GM18517 (cell line): ENCODE measurements around the gene DOK5.

Experiments
- ATAC-seq: cut with Tn5 transposase; IDR thresholded peaks from one replicate; pipeline ENCODE4 v1.9.1; 2021; ENCODE audit warnings: mild to moderate bottlenecking, moderate library complexity; ENCODE audit not compliant: unreplicated experiment

The DOK5 gene

DNA sequence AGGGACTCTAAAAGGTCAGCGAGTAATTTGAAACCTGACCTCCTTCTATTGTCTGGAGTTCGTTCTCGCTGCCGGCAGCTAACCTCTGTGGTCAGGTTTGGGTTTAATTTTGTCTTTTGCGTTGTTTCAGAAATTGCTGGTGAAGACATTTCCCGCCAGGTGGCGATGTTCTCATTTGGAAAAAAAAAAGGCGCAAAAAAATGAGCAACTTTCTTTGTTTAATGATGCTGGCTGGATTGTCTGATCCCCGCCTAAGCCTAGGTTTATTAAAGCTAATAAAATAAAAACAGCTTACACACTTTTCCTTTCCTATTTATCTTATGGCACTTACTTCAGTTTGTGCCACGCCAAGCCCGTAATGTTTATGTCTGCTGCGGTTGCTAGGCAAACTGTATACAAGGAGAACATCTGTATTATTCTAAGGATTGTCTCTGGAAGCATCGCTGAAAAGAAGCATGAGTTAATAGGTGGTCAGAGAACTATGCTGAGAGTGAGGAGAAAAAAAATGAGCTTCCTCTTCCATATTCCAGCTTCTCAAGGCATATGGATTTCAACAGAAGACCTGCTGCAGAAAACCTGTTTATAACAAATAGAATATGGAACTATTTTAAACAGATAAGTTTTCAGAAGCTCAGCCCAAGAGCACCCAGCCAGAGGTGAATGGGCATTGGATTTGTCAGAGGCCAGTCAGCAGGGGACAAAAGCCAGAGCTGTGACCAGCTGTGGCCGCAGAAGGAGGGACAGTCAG lies 205.7 kb downstream of the DOK5 start:
- ATAC-seq, result no peak

DNA sequence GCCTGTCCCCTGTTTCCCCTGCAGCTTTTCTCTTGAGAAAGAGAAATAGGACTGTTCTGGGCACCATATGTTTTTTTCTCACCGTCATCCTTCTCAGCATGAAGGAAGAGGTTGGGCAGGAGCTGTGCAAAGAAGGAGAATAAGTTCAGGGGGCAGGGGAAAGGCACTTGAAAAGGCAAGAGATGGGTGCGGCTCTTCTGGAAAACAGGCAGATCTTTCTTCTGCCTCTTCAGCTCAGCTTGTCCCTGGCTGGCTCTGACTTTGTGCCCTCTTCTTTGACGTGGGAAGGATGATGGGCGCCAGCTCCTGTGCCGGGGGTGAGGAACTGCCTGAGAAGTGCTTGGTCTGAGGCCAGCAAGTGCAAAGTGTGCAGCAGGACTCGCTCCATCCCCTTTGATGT lies 206.5 kb downstream of the DOK5 start:
- no peak for ATAC-seq

DNA sequence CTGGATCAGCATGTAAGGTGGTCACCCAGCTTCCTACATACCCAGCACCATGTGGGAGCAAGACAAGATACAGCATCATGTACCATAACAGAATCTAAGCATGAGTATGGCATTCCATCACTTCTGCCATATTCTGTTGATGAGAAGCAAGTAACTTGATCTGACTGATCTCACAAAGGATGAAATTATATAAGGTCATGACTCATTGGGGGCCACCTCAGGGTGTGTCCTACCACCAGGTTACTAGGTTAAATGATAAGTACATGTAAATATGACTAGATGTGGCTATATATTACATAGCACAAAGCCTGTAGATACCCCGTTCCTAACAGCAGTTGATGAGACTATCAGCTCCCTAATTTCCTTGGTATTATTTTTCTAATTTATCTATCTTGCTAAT lies 213.1 kb downstream of the DOK5 start:
- ATAC-seq, result no peak

DNA sequence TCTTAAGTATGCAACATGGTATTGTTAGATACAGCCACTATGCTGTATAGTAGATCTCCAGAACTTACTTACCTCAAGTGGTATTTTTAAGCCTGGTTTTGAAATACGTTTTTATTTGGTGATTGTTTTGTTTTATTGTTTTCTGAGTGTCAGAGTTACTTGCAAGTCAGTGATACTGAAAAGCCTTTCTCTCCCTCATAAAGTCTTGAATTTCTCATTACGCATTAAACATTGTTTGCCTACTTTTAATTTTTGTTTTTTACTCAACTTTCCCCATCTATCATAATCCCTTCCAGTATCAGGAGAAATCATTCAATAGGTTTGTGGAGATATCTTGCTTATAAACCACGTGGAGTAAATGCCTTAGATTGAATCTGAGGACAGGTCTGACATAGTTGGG lies 214.9 kb downstream of the DOK5 start:
- ATAC-seq, result no peak

DNA sequence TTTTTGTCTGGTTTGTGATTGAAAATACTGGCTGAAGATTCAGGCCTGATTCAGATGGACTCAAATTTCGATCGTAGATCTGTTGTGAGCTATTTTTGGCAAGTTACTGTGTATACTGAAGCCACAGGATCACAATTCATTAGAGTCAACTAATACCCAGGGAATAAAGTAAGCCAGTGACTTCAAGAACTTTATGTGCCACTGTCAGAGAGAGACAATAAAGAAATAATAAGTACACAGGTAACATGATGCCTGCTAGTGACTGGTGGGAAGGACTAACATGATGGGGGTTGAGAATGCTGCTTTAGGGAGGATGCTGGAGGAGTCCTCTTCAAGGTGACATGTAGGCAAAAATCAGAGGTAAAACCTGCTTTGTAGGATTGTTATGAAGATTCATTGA lies 215.9 kb downstream of the DOK5 start:
- no peak for ATAC-seq

DNA sequence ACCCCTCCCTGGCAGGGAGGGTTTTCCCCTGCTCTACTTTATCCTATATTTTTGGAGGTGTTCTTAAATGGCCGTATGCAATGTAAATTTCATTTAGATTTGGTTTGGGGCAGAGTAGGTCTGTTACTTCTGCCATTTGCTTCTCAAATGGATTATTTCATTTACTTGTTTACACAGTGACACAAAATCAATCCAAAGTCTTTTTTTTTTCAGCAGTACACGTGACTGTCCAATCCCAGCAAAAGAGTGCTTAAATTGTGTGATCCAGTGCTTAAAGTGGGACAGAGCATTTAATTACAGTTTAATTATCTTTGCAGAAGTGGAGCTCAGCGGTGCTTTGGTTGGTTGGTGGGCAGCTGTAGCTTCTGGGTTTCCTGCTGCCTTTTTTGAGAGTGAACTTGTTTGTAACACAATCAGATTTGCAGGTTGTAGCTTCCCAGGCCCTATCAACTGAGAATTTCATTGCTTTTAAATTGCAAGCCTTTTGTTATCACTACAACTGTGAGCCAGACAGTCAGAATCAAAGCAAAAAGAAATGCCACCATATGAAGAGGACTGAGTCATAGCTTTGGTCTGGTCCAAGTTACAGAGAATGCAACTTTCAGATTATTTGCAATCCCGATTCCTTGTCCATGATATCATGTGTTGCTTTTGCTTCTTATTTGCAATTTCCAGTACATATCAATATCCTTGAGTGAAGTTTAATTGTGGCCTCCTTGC lies 216.9 kb downstream of the DOK5 start:
- no peak for ATAC-seq

DNA sequence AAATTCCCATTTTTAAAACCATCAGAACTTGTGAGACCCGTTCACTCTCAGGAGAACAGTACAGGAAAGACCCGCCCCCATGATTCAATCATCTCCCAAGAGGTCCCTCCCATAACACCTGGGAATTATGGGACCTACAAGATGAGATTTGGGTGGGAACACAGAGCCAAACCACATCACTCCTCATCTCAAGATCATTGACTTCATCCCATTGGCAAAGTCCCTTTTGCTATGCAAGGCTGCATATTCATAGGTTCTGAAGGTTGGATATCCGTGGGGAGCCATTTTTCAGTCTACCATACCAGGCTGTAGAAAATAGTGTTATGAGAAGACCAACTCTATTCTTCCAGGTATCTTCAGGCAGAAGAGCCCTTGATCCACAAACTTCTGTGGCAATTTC lies 219.1 kb downstream of the DOK5 start:
- no peak for ATAC-seq

DNA sequence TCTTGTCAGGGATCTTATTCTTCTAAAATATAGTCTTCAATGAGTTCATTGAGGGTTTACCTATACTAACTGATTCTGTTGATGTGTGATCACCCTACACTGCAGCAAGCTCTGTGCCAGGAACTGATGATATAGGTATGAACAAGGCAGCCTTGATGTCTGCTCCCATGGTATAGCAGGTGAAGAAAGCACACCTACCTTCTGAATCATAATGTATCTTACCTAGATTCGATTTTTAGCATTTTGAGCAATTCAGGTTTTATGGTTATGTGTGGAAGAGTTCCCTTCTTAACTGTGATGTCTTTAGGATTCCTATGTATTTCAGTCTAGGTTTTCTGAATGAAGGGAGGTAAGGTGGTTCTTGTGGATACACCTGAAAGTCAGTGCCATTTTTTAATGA lies 223.0 kb downstream of the DOK5 start:
- ATAC-seq, result no peak
